Stimulated activated CD4-positive, alpha-beta T cell treated with anti-CD3 and anti-CD28 coated beads, Interleukin-12 subunit alpha, Interleukin-12 subunit beta, amount 100 ng/mL, for 24 hours (primary cell): ENCODE measurements around the gene POP5.
"Not testable (repeated sequence)": the region's sequence is repeated elsewhere in the genome, so short reads cannot be mapped to it uniquely, and the experiment has no call there.

Source experiments
- DNase-seq, 2 experiments: peaks; one replicate each; pipeline ENCODE4 v3.0.0-alpha.2; 2020; ENCODE audit warnings: low read depth in 2 of 2

Gene POP5

GRCh38 chr12:120580787-120581723 lies at the start of gene POP5:
Gene POP5 (minus strand): TSS chr12:120581402. CDS start chr12:120581362, 40 bp downstream.
- peak; percentile 84 to 94 for DNase-seq

- no peak for DNase-seq
Observed at GRCh38 chr12:120630104-120630892, 49.1 kb upstream of the POP5 start.

GRCh38 chr12:120628919-120629318 lies 47.7 kb upstream of the POP5 start:
- no peak for DNase-seq

- DNase-seq = no peak
Observed at GRCh38 chr12:120625557-120626419, 44.6 kb upstream of the POP5 start.

- DNase-seq = no peak
Observed at GRCh38 chr12:120620624-120621023, 39.4 kb upstream of the POP5 start.

GRCh38 chr12:120618954-120619615 lies 37.9 kb upstream of the POP5 start:
- no peak for DNase-seq

GRCh38 chr12:120617767-120618166 lies 36.6 kb upstream of the POP5 start:
- not testable (repeated sequence) for DNase-seq

GRCh38 chr12:120617193-120617592 lies 36.0 kb upstream of the POP5 start:
- not testable (repeated sequence) for DNase-seq

GRCh38 chr12:120614848-120615247 lies 33.6 kb upstream of the POP5 start:
- DNase-seq = peak in 1 of 2 experiments; percentile 6

GRCh38 chr12:120611534-120611933 lies 30.3 kb upstream of the POP5 start:
- not testable (repeated sequence) for DNase-seq

- no peak for DNase-seq
Observed at GRCh38 chr12:120610560-120610959, 29.4 kb upstream of the POP5 start.

GRCh38 chr12:120602416-120602815 lies 21.2 kb upstream of the POP5 start:
- not testable (repeated sequence) for DNase-seq

GRCh38 chr12:120599672-120600552 lies 18.7 kb upstream of the POP5 start:
- DNase-seq = no peak

- DNase-seq = no peak
Observed at GRCh38 chr12:120598674-120599463, 17.7 kb upstream of the POP5 start.

- DNase-seq = no peak
Observed at GRCh38 chr12:120597861-120598260, 16.7 kb upstream of the POP5 start.

- no peak for DNase-seq
Observed at GRCh38 chr12:120596901-120597300, 15.7 kb upstream of the POP5 start.

- no peak for DNase-seq
Observed at GRCh38 chr12:120592121-120593049, 11.2 kb upstream of the POP5 start.
